ENCODE results near the gene SSR4. TPM values are rescaled to one million over a fixed set of nuclear protein-coding genes. Genes with fewer than 3 reads are reported as not detected.

SSR4 gene
- total RNA-seq, 1 donor = 133 TPM

DNA sequence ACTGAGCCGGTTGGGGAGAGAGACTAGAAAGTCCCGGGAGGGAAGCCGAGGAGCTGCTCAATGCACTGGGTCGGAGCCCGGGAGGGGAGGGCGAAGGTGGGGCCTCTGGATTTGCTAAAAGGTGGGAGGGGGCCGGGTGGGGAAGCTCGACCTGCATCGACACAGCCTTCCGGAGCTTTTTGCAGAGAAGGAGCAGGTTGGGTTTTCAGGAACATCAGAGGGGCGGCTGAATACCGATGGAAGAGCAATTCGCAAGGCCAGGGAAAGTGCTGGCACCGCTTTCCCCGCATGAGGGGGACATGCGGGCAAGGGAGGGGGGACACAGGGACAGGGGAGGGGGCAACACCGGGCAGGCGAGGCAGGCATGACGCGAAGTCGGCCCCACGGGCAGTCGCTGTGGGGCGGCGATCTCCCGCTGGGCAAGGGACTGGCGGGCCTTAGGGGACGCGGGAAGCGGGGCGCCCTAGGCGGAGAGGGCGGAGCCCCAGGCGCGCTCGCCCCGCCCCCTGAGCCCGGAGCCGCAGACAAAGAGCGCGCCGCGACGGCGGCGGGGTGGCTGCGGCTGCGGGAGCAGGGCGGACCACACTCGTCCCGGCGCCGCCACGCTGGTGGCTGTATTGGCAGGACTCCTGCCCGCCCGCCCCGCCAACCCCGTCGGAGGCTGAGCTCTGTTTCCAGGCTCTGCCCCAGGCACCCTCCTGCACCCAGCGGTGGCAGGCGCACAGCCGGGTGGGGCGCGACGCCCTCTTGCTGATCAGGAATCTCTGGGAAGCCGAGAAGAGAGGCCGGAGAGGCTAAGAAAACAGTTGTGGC is 24.3 kb downstream of the SSR4 start:
- peak; percentile 2 for DNase-seq (ENCODE audit: low read depth)
- TF ChIP-seq, protein P1, sequence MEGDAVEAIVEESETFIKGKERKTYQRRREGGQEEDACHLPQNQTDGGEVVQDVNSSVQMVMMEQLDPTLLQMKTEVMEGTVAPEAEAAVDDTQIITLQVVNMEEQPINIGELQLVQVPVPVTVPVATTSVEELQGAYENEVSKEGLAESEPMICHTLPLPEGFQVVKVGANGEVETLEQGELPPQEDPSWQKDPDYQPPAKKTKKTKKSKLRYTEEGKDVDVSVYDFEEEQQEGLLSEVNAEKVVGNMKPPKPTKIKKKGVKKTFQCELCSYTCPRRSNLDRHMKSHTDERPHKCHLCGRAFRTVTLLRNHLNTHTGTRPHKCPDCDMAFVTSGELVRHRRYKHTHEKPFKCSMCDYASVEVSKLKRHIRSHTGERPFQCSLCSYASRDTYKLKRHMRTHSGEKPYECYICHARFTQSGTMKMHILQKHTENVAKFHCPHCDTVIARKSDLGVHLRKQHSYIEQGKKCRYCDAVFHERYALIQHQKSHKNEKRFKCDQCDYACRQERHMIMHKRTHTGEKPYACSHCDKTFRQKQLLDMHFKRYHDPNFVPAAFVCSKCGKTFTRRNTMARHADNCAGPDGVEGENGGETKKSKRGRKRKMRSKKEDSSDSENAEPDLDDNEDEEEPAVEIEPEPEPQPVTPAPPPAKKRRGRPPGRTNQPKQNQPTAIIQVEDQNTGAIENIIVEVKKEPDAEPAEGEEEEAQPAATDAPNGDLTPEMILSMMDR (IDR thresholded peaks at IDR 0.05; ENCODE audit: insufficient read depth, low read depth, low read length) = no peak
- peak overlapping the region; percentile 35 for H3K4me3 ChIP-seq (ENCODE audit: low read depth, low read length)

DNA sequence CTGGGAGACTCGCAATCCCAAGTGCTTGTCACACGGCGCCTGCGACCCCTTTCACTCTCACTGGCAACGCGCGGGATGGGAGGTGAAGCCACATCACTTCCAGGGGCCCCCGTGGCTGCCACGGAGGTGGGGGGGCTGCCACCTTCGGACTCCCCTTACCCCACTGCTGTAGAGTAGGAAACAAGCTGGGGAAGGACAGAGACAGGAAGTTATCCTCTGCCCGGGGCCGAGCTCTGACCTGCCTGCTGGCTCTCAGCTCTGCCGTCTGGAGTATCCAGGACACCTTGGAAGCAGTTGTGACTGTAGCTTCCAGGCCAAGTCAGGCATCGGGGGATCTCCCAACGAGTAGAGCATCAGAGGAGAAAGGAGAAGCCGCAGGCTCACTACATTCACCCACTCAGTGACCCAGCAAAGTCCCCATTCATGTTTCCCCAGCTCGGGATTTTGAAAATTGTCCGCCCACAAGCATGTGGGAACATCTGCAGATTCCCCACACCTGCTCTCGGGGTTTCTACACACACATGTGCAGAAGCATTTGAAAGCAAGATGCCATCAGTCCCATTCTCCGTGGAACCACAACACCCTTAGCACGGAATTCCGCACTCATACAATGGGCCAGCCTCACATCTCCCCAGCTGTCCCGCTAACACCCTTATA is 25.0 kb downstream of the SSR4 start:
- TF ChIP-seq, protein P1 (IDR thresholded peaks at IDR 0.05; ENCODE audit: insufficient read depth, low read depth, low read length) = no peak
- peak overlapping the region; percentile 35 for H3K4me3 ChIP-seq (ENCODE audit: low read depth, low read length)
- DNase-seq (ENCODE audit: low read depth) = no peak

DNA sequence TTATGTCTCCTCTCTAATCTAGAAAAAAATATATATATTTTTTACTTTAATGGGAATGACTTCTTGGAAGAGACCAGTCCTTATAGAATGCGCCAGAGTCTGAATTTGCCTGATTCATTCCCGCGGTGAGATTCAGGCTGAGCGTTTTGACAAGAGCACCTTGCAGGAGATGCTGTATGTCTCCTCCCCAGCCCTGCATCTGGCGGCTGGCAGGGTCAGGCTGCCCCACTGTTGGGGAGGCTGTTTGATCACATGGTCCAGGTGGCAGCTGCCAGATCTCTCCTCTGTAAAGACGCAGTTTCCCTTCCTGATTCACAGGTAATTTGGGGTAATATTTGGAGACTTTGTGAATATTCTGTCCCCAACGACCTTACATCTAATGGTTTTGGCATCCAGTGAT is 26.1 kb downstream of the SSR4 start:
- DNase-seq (ENCODE audit: low read depth) = no peak
- no peak overlapping the region for H3K4me3 ChIP-seq (ENCODE audit: low read depth, low read length)
- TF ChIP-seq, protein P1 (IDR thresholded peaks at IDR 0.05; ENCODE audit: insufficient read depth, low read depth, low read length) = no peak

DNA sequence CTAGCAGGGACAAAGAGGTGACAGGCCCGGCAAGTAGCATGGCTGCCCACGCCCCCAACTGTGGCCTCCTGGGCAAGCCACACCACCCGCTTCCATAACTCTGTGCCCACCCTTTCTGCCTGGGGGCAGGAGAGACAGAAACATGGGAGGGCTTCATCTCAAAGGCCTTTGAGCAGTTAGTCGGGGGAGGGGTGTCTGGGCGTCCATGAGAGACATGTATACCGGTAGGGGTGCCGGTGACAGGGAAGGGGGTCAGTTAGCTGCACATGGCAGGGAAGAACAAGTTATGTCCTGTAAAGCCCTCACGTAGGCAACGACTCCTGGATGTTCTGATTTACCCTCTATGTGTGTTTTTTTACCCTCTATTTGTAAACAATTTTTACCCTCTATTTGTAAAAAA is 26.6 kb downstream of the SSR4 start:
- TF ChIP-seq, protein P1 (IDR thresholded peaks at IDR 0.05; ENCODE audit: insufficient read depth, low read depth, low read length) = no peak
- no peak for DNase-seq (ENCODE audit: low read depth)
- H3K4me3 ChIP-seq (ENCODE audit: low read depth, low read length) = no peak overlapping the region

DNA sequence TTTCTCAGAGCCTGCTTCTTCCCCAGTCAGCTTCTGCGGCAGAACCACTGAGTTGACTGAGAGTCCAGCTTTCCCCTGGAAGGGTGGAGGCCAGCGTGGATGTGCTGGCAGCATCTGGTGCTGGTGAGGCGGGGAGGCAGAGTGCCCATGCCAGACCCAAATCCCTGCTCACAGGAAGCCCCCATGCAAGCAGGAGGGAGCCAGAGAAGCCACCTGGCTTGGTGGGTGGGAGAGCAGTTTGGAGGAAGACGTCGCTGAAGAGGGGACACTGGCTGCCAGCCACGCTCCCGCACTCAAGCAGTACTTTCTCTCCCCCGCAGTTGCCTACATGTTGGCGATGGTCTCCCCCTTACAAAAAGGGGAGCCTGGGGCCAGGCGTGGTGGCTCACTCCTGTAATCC is 29.9 kb downstream of the SSR4 start:
- no peak for DNase-seq (ENCODE audit: low read depth)
- TF ChIP-seq, protein P1 (IDR thresholded peaks at IDR 0.05; ENCODE audit: insufficient read depth, low read depth, low read length) = no peak
- no peak overlapping the region for H3K4me3 ChIP-seq (ENCODE audit: low read depth, low read length)

DNA sequence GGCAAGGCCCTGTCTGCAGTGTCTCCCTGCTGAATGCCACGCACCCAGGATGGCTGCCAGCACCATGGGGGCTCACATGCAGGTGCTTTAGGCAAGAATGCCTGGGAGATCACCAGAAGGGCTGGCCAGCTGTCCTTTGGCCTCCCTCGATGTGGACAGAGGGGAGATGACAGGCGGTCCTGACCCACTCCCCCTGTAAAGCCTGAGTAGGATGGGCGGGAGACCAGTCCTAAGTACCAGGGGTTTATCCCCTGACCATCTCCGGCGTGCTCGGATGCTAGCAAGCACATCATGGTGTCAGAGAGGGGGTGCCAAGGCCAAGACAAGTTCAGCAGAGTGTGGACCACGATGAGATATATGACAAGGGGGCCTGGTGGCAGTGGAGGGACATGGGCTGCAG is 30.6 kb downstream of the SSR4 start:
- DNase-seq (ENCODE audit: low read depth) = no peak
- TF ChIP-seq, protein P1 (IDR thresholded peaks at IDR 0.05; ENCODE audit: insufficient read depth, low read depth, low read length) = no peak

More for the DNA sequence above, 30.6 kb downstream of the SSR4 start:
- no peak overlapping the region for H3K4me3 ChIP-seq (ENCODE audit: low read depth, low read length)

Measured in fibroblast of villous mesenchyme (primary cell).